ENCODE data around the gene RAD52.

RAD52 gene

DNA sequence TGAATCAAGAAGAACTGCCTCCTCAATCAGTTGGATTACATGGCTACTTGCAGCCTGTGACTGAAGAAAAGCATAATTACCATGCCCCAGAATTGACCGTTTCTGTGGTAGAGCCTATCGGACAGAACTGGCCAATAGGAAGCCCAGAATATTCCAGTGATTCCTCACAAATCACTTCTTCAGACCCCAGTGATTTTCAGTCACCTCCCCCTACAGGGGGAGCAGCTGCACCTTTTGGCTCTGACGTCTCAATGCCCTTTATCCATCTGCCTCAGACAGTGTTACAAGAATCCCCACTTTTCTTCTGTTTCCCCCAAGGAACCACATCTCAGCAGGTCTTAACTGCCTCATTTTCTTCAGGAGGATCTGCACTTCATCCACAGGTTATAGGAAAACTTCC, 80.8 kb downstream of the RAD52 start:
- no peak for DNase-seq (ENCODE audit: low spot score)

GRCh38 chr12:867905-868304, 81.6 kb downstream of the RAD52 start:
- DNase-seq (ENCODE audit: low spot score), result no peak

DNA sequence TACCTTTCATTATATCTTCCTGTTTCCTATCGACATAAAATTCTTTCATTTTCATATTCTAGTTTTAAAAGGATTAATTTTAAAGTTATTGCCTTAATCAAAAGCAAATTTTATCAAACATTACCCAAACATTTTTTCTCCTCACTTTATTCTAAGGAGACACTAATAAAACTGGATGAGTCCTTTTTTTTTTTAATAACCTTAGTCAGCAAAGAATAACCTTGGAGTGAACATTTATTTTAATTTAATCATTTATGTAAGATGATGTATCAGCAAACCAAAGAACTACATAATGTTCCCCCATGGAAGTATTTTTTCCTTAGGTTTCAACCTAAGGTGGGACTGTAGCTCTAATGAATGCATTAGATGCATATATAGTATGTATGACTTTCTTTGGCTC, 83.9 kb downstream of the RAD52 start:
- DNase-seq (ENCODE audit: low spot score), result no peak

- no peak for DNase-seq (ENCODE audit: low spot score)
These were observed 86.2 kb downstream of the RAD52 start for GRCh38 chr12:863285-863684.

GRCh38 chr12:862303-862911, 87.1 kb downstream of the RAD52 start:
- DNase-seq (ENCODE audit: low spot score), result no peak

All from HuH-7 (cell line).